NCI-H1436 treated with DMSO at 0.1 percent for 48 hours (cell line): ENCODE data around the gene TMEM256.

Experiments
- DNase-seq: peaks from one replicate; lab custom pipeline; 2025; lab: John Stamatoyannopoulos, UW

Gene TMEM256

DNA sequence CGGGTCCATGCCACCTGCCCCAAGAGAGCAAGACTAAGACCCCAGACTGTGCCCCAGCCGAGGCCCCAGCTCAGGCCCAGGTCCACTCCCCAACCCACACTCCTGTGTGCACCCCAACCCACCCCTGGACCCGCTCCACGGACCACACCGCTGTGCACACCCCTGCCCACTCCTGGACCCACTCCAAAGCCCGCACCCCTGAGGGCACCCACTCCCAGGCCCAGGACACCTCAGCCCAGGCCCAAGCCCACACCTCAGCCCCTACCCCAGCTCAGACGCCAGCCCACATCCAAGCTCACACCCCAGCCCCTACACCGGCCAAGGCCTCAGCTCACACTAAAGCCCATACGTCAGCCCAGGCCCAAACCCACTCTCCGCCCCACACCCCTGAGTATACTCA is 25.8 kb upstream of the TMEM256 start:
- no peak for DNase-seq

DNA sequence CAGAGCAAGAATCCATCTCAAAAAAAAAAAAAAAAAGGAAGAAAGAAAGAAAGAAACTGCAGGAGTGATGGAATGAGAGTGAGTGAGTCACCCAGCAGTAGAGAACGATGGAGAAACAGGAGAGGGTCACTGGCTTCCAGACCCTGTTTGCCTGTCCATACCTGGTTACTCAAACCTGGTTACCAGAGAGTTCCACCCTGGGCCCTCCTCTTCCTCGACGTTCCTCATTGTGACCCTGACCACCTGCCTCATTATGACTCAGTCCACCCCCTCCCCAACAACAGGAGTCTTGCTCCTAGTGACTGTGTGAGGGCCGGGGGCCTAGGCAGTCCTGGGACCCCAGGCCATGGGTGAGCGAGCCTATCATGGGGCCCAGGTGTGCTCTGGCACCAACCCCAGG is 24.7 kb upstream of the TMEM256 start, which contains the start of gene SPEM3:
TSS of gene SPEM3 (plus strand) at position 301 of the 400 bp plus-strand sequence. CDS start at position 347, 46 bp downstream.
- no peak for DNase-seq

- no peak for DNase-seq
Observed at GRCh38 chr17:7427549-7427948, 23.7 kb upstream of the TMEM256 start.

- no peak for DNase-seq
Observed at GRCh38 chr17:7426896-7427489, 23.1 kb upstream of the TMEM256 start.

GRCh38 chr17:7426203-7426863 is 22.4 kb upstream of the TMEM256 start:
- no peak for DNase-seq

GRCh38 chr17:7425756-7426155 is 21.9 kb upstream of the TMEM256 start:
- no peak for DNase-seq

DNA sequence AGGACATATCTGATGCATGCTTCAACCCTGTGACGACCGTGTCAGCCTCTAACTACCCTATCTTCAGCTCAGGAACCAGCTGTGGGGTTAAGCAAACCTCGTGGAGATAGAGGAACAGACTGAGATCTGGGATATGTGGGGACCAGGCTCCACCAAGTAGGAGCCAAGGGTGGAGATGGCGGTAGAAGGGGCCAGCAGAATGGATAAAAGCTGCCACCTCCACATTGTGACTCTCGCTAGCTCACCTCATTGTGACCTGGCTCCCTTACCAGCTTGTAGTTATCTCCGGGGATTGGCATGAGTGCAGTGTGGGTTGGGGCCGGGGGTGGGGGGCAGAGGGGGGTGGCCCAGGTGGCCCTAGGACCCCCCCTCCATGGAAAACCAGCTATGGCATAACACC is 21.4 kb upstream of the TMEM256 start, which contains the start of gene SPEM2:
TSS of gene SPEM2 (plus strand) at position 301 of the 400 bp plus-strand sequence. CDS start at position 374, 73 bp downstream.
- DNase-seq, result no peak

DNA sequence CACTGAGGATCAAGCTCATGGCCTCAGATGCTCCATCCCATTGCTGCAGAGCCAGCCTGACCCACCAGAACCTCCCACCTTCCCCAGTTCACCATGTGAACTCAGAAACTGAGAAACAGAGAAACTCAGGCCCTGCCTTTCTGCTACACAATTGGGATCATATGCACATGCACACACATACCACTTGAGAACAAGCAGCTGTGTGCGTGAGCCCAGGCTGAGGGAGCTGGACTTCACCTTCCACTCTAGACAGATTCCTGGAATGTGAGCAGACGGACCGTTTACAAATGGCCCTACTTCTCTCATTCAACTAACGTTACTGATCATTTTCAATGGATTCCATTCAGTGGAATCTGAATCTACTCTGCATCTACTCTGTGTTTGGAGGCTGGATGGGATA is 19.8 kb upstream of the TMEM256 start:
- DNase-seq, result no peak

DNA sequence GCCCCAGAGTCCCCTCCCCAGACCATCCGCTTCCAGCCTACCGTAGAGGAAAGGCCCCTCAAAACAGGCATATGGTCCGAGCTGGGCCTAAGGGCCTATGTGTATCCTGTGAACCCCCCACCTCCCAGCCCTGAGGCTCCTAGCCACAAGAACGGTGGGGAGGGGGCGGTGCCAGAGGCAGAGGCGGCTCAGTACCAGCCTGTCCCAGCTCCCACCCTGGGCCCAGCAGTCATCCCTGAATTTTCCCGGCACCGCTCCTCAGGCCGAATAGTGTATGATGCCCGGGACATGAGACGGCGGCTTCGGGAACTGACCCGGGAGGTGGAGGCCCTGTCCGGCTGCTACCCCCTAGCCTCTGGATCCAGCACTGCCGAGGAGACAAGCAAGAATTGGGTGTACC is 17.3 kb upstream of the TMEM256 start:
- DNase-seq, result no peak

- no peak for DNase-seq
Observed at GRCh38 chr17:7419819-7420610, 16.1 kb upstream of the TMEM256 start, which contains the start of gene SPEM1. Gene SPEM1 (plus strand): TSS chr17:7420324. CDS start chr17:7420385, 61 bp downstream.

GRCh38 chr17:7418472-7419152 is 14.7 kb upstream of the TMEM256 start:
- no peak for DNase-seq

GRCh38 chr17:7417056-7417655 is 13.3 kb upstream of the TMEM256 start:
- DNase-seq, result no peak

GRCh38 chr17:7416323-7416722 is 12.4 kb upstream of the TMEM256 start:
- DNase-seq, result no peak

DNA sequence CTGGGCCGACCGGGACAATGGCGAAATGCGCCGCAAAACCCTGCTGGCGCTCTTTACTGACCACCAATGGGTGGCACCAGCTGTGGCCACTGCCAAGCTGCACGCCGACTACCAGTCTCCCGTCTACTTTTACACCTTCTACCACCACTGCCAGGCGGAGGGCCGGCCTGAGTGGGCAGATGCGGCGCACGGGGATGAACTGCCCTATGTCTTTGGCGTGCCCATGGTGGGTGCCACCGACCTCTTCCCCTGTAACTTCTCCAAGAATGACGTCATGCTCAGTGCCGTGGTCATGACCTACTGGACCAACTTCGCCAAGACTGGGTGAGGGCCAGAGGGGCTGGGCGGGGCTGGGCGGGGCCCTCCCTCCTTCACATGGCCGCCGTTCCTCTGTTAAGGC is 11.9 kb upstream of the TMEM256 start:
- DNase-seq, result no peak

DNA sequence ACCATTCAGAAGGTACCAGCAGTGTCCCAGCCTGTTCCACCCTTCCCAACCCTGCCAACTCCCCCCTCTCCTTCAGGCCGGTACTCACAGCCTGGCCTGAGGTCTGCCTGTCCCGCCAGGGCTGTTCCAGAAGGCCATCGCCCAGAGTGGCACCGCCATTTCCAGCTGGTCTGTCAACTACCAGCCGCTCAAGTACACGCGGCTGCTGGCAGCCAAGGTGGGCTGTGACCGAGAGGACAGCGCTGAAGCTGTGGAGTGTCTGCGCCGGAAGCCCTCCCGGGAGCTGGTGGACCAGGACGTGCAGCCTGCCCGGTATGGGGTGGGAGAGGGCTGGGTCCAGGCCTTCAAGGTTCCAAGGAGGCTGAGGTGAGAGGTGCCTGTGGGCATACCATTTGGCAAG is 10.9 kb upstream of the TMEM256 start:
- no peak for DNase-seq

DNA sequence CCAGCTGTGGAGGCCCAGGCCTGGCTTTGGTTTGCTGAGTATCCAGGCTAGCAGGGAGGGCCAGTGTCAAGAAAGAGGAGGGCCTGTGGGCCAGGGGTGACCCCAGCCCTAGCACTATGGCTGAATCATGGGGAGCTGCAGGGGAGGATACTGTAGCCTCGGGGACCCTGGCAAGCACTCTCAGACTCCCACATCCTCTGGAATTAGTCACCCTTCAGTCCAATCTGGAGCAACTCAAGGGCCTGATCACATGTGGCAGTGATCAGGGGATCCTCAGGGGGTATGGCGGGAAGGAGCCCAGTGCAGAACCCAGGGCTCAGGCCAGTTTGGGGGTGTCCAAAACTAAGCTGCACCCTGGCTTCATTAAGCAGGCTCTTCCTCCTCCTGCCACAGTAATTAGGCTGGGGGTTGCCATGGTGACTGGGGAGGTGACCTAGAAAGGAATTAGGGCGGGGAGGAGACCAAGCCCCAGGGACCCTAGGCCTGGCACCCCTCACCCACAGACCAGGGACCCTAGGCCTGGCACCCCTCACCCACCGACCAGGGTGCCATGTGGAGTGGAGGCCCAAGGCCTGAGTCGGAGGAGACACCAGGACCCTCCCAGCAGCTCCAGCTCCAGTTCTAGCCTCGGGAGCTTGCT is 9.6 kb upstream of the TMEM256 start:
- no peak for DNase-seq

- DNase-seq, result no peak
Observed at GRCh38 chr17:7411427-7411750, 7.5 kb upstream of the TMEM256 start.

- DNase-seq, result no peak
Observed at GRCh38 chr17:7410634-7411426, 6.9 kb upstream of the TMEM256 start.

- DNase-seq, result no peak
Observed at GRCh38 chr17:7409716-7410115, 5.8 kb upstream of the TMEM256 start.

DNA sequence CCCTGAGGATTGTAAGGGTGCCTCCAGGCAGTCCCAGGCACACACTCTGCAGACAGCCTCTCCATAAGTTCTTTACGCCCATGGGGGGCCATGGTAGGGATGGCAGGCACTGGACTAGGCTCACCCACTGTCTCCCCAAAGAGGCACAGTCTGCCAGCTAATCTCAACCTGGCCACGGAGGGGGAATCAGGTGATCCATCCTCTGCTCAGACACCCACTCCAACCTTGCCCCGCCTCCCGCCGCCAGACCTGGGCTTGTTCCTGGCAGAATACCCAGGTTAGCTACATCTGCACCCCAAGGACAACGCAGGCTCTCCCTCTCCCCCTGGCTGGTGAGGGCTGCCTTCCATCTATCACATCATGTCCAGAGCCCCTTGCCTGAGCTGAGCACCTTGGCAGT is 5.0 kb upstream of the TMEM256 start:
- no peak for DNase-seq

- DNase-seq, result no peak
Observed at GRCh38 chr17:7408252-7408727, 4.4 kb upstream of the TMEM256 start.
